CD4-positive, alpha-beta T cell (primary cell): Measurements from ENCODE around the gene TFAP2C. TPM values are rescaled to one million over a fixed set of nuclear protein-coding genes. Genes with fewer than 3 reads are reported as not detected.
"Not testable (repeated sequence)": the region's sequence is repeated elsewhere in the genome, so short reads cannot be mapped to it uniquely, and the experiment has no call there.

Experiments used
- ATAC-seq: fragments of 200-7000 bp; cut with Tn5 transposase; one replicate; pipeline ENCODE4 v1.10.0; 2022; ENCODE audit warnings: mild to moderate bottlenecking; ENCODE audit not compliant: poor library complexity
- CTCF ChIA-PET: fragments of 350-600 bp; sonication (Branson Sonifier 250); formaldehyde crosslinking; loops from one replicate; lab custom pipeline; 2021; ENCODE audit warnings: antibody characterized with exemption, inconsistent platforms; lab: Charles Lee
- POLR2A ChIA-PET: fragments of 350-600 bp; sonication (Branson Sonifier 250); formaldehyde crosslinking; loops from one replicate; lab custom pipeline; 2021; ENCODE audit warnings: antibody characterized with exemption, inconsistent platforms; lab: Charles Lee
- DNase-seq, 14 experiments: peaks; one replicate each; pipeline ENCODE4 v3.0.0-alpha.2; 2013 to 2020; ENCODE audit warnings: mixed read lengths in 2 of 14
- H3K27ac ChIP-seq, 2 donors: one replicate each; pipeline versions ENCODE4 v1.5.1 to v1.7.0; 2013; ENCODE audit warnings: low read length in 2 of 2, low read depth in 1 of 2, mild to moderate bottlenecking in 1 of 2
- H3K27me3 ChIP-seq, 2 experiments: 1 replicate in 1 of 2; 2 replicates in 1 of 2; pipeline versions ENCODE4 v1.6.1 to v1.7.0; 2013; ENCODE audit warnings: low read length in 2 of 2, control low read depth in 1 of 2, mild to moderate bottlenecking in 1 of 2, moderate library complexity in 1 of 2; ENCODE audit not compliant: insufficient read depth in 2 of 2, control insufficient read depth in 1 of 2
- H3K36me3 ChIP-seq: one replicate; pipeline ENCODE4 v1.6.1; 2013; ENCODE audit warnings: low read length, control low read depth; ENCODE audit not compliant: insufficient read depth
- H3K4me1 ChIP-seq: one replicate; pipeline ENCODE4 v1.6.1; 2013; ENCODE audit warnings: low read length, control low read depth; ENCODE audit not compliant: insufficient read depth
- H3K4me3 ChIP-seq: one replicate; pipeline ENCODE4 v1.5.1; 2013; ENCODE audit warnings: mild to moderate bottlenecking, low read length, moderate library complexity
- H3K9me3 ChIP-seq, 2 experiments: 1 replicate in 1 of 2; 2 replicates in 1 of 2; pipeline versions ENCODE4 v1.6.1 to v1.7.0; 2013; ENCODE audit warnings: low read length in 2 of 2, mild to moderate bottlenecking in 2 of 2, control low read depth in 1 of 2, moderate library complexity in 1 of 2; ENCODE audit not compliant: control insufficient read depth in 1 of 2, insufficient read depth in 1 of 2
- H3K27ac Mint-ChIP-seq: one replicate; pipeline ENCODE4 v1.8.0; 2020; ENCODE audit warnings: mixed read lengths
- H3K27me3 Mint-ChIP-seq: one replicate; pipeline ENCODE4 v1.8.0; 2021; ENCODE audit warnings: mixed read lengths
- H3K36me3 Mint-ChIP-seq: one replicate; pipeline ENCODE4 v1.8.0; 2021; ENCODE audit warnings: low read depth, mixed read lengths
- H3K4me1 Mint-ChIP-seq: one replicate; pipeline ENCODE4 v1.8.0; 2021; ENCODE audit warnings: low read depth, mixed read lengths
- H3K4me3 Mint-ChIP-seq: one replicate; pipeline ENCODE4 v1.8.0; 2020; ENCODE audit warnings: mild to moderate bottlenecking, mixed read lengths
- H3K9me3 Mint-ChIP-seq: one replicate; pipeline ENCODE4 v1.8.0; 2020; ENCODE audit warnings: mixed read lengths
- CTCF ChIP-seq: fragments of 200-600 bp; IDR thresholded peaks from one replicate; pipeline ENCODE4 v1.8.0; 2022; ENCODE audit warnings: antibody characterized with exemption, mild to moderate bottlenecking
- intact Hi-C, 2 experiments: fragments of 100-400 bp; cut with DNase I in 1 of 2; cut with micrococcal nuclease in 1 of 2; formaldehyde crosslinking; loops; one replicate each; pipeline versions ENCODE4 v1.15.1 to v1.9.0; 2023 to 2025; cut with DNase I, micrococcal nuclease
- total RNA-seq, 174 experiments: library from RNA in 2 of 174; stranded (reverse) in 2 of 174; gene quantifications; one replicate each; pipeline ENCODE4 v1.2.3 and lab custom pipeline; 2021 to 2026

The TFAP2C gene
- total RNA-seq, 2 experiments from 2014 or later, result not detected

DNA sequence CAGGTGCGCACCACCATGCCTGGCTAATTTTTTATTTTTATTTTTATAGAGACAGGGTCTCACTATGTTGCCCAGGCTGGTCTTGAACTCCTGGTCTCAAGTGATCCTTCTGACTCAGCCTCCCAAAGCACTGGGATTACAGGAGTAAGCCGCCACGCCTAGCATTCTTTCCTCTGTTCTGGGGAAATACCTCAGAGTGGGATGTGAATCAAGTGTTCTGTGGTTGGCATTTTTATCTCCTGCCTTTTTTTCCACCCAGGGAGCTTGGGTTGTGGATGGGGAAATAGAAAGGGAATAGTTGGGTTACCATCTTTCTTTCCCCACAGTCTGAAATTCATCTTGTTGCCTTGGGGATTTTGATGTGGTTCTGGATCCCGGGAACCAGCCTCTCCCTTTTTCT, 24.1 kb downstream of the TFAP2C start:
- H3K27me3 ChIP-seq, result peaks cover 2 to 4% of the 10 kb centered on the region in 2 experiments
- Mint-ChIP-seq H3K27ac (no peak overlapping the region), H3K4me3 (no peak overlapping the region), H3K4me1 (no peaks in the 10 kb centered on the region), H3K36me3 (no peaks in the 10 kb centered on the region), H3K27me3 (peaks cover 10% of the 10 kb centered on the region), H3K9me3 (no peaks in the 10 kb centered on the region)
- no peaks in the 10 kb centered on the region for H3K4me1 ChIP-seq
- ChIA-PET CTCF (no interaction called here), POLR2A (no interaction called here)
- no peak for ATAC-seq
- intact Hi-C loops, result no loop called here
- no peak for TF ChIP-seq CTCF
- H3K36me3 ChIP-seq, result no peaks in the 10 kb centered on the region
- H3K27ac ChIP-seq, result no peak overlapping the region
- no peak overlapping the region for H3K4me3 ChIP-seq
- no peak for DNase-seq
- H3K9me3 ChIP-seq, result peaks cover 0 to 5% of the 10 kb centered on the region in 2 experiments

DNA sequence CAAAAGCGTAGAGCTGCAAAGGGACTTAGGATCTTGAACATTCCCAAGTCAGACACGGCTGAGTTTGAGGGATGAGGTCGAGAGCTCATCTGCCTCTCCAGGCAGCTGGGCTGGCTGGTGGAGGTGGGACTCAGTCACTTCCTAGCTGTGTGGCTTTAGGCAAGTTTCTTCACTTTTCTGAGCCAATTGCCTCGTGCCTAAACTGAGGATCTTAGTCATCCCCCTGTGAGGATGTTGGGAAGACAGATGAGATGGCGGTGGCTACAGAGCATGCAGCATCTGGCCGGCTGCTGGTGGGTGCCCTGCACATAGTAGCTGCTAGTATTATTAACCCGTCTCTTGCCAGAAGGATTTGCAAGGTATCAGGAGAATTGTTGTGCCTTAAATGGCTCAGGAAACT, 27.5 kb downstream of the TFAP2C start:
- no peak overlapping the region for H3K4me3 Mint-ChIP-seq
- POLR2A ChIA-PET, result no interaction called here
- CTCF ChIA-PET, result no interaction called here
- H3K27ac Mint-ChIP-seq, result no peak overlapping the region
- H3K36me3 ChIP-seq, result no peaks in the 10 kb centered on the region
- intact Hi-C loops, result no loop called here
- no peak overlapping the region for H3K4me3 ChIP-seq
- ATAC-seq, result no peak
- no peak overlapping the region for H3K27ac ChIP-seq
- peaks cover 2 to 4% of the 10 kb centered on the region in 2 experiments for H3K27me3 ChIP-seq
- H3K9me3 ChIP-seq, result no peaks in the 10 kb centered on the region
- H3K4me1 Mint-ChIP-seq, result no peaks in the 10 kb centered on the region
- DNase-seq, result no peak
- H3K9me3 Mint-ChIP-seq, result no peaks in the 10 kb centered on the region
- H3K27me3 Mint-ChIP-seq, result peaks cover 13% of the 10 kb centered on the region
- H3K36me3 Mint-ChIP-seq, result no peaks in the 10 kb centered on the region
- no peaks in the 10 kb centered on the region for H3K4me1 ChIP-seq
- no peak for TF ChIP-seq CTCF

DNA sequence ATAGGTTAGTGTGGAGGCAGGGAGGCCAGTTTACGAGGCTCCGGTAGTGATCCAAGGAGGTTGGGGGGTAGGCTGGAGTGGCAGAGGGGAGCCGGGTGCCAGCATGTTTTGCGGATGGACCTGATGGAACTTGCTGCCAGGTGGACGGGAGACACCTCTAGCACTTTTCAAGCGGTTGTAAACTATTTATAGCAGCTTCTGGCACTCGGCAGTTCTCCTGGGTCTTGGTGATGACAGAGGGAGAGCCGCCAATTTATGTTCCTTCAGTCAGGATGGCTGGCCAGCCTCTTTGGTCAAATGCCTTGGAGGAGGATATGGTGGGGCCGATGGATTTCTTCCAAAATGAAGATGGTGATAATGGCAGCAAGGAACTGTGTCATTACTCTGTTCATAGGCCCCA, 28.8 kb downstream of the TFAP2C start:
- H3K27ac ChIP-seq, result no peak overlapping the region
- TF ChIP-seq CTCF, result no peak
- no peaks in the 10 kb centered on the region for H3K36me3 ChIP-seq
- POLR2A ChIA-PET, result no interaction called here
- Mint-ChIP-seq H3K4me1 (no peaks in the 10 kb centered on the region), H3K36me3 (no peaks in the 10 kb centered on the region), H3K9me3 (no peaks in the 10 kb centered on the region), H3K27me3 (peaks cover 13% of the 10 kb centered on the region), H3K27ac (no peak overlapping the region), H3K4me3 (no peak overlapping the region)
- H3K4me1 ChIP-seq, result no peaks in the 10 kb centered on the region
- intact Hi-C loops, result no loop called here
- ATAC-seq (no peak), DNase-seq (no peak)
- CTCF ChIA-PET, result no interaction called here
- peaks cover 2 to 4% of the 10 kb centered on the region in 2 experiments for H3K27me3 ChIP-seq
- no peaks in the 10 kb centered on the region for H3K9me3 ChIP-seq
- H3K4me3 ChIP-seq, result no peak overlapping the region

DNA sequence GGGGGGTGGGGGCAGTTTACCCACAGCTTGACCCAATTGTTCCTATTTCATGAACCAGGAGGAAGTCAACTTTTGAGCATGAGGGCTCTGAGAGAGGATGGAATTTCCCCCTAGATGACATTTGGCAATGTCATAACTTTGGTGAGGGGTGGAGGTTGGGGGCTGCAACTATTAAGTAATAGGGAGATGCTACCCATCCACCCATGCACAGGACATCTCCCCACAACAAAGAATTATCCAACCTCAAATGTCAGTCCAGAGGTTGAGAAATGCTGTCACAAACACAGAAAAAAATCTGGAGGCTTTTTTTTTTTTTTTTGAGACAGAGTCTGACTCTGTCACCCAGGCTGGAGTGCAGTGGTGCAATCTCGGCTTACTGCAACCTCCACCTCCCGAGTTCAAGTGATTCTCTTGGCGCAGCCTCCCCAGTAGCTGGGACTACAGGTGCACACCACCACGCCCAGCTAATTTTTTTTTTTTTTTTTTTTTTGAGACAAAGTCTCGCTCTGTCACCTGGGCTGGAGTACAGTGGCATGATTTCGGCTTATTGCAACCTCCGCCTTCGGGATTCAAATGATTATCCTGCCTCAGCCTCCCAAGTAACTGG, 29.3 kb downstream of the TFAP2C start:
- H3K9me3 ChIP-seq, H3K36me3 ChIP-seq, DNase-seq, POLR2A ChIA-PET, intact Hi-C loops, H3K27ac Mint-ChIP-seq, H3K4me3 ChIP-seq, H3K4me1 Mint-ChIP-seq, H3K27ac ChIP-seq, H3K27me3 ChIP-seq, H3K9me3 Mint-ChIP-seq, H3K4me1 ChIP-seq, ATAC-seq, H3K36me3 Mint-ChIP-seq, H3K4me3 Mint-ChIP-seq, CTCF ChIA-PET: not testable (repeated sequence)
- H3K27me3 Mint-ChIP-seq, result peaks cover 13% of the 10 kb centered on the region
